Measurements from ENCODE around the gene CENPC. TPM values are rescaled to one million over a fixed set of nuclear protein-coding genes. Genes with fewer than 3 reads are reported as not detected.

CENPC gene
- total RNA-seq, 1 donor from 2014 or later = 49.1 TPM

GRCh38 chr4:67438975-67439374, 106.3 kb downstream of the CENPC start:
- DNase-seq (ENCODE audit: low spot score) (no peak), ATAC-seq (no peak)
- intact Hi-C loops (cut with DNase I) = no loop called here

- intact Hi-C loops (cut with DNase I) = no loop called here
- DNase-seq (ENCODE audit: low spot score) (no peak), ATAC-seq (peak; percentile 88)
These were observed 107.2 kb downstream of the CENPC start for GRCh38 chr4:67437974-67438713.

- intact Hi-C loops (cut with DNase I) = no loop called here
- no peak for ATAC-seq
- no peak for DNase-seq (ENCODE audit: low spot score)
These were observed 108.6 kb downstream of the CENPC start for GRCh38 chr4:67436742-67437141.

GRCh38 chr4:67430989-67431388, 114.3 kb downstream of the CENPC start:
- intact Hi-C loops (cut with DNase I) = no loop called here
- no peak for ATAC-seq
- no peak for DNase-seq (ENCODE audit: low spot score)

GRCh38 chr4:67428819-67429218, 116.5 kb downstream of the CENPC start:
- DNase-seq (ENCODE audit: low spot score) (no peak), ATAC-seq (no peak)
- intact Hi-C loops (cut with DNase I) = no loop called here

Other genes starting within 250 kb of the CENPC start
- 0.36 TPM for gene STAP1, start 13.2 kb upstream of the CENPC start, total RNA-seq
- gene UBA6, start 155.7 kb upstream of the CENPC start, total RNA-seq = 62.7 TPM
- gene GNRHR, start 208.9 kb upstream of the CENPC start, total RNA-seq = not detected